K562 (cell line): ENCODE data around the gene ACSM2B.

ENCODE experiments used
- EZH2 ChIP-seq: IDR thresholded peaks from 2 replicates; pipeline ENCODE4 v1.6.1; 2012; ENCODE audit warnings: low read depth, mild to moderate bottlenecking, inconsistent platforms, low read length, borderline replicate concordance
- HNRNPUL1 ChIP-seq: fragments of 200-400 bp; formaldehyde crosslinking; IDR thresholded peaks from 2 replicates; pipeline ENCODE4 v1.6.1; 2017; ENCODE audit warnings: low read length
- JUNB ChIP-seq: fragments of 450-650 bp; formaldehyde crosslinking; conservative IDR thresholded peaks from 2 replicates; pipeline ENCODE4 v1.4.0; 2020; ENCODE audit warnings: mild to moderate bottlenecking
- PTTG1 ChIP-seq: fragments of 450-650 bp; IDR thresholded peaks from 2 replicates; pipeline ENCODE4 v1.6.1; 2016; ENCODE audit warnings: low read depth, mild to moderate bottlenecking, missing genetic modification characterization, missing compliant biosample characterization
- TAF1 ChIP-seq: IDR thresholded peaks from 2 replicates; pipeline ENCODE4 v1.6.1; 2011; ENCODE audit warnings: mild to moderate bottlenecking, low read length, moderate library complexity; ENCODE audit not compliant: insufficient read depth, control insufficient read depth, severe bottlenecking; ENCODE audit errors: extremely low read depth
- ZFP30 ChIP-seq: fragments of 250-450 bp; sonication (Bioruptor Pico); IDR thresholded peaks from 2 replicates; pipeline ENCODE4 v1.8.0; 2022; ENCODE audit warnings: moderate library complexity, mild to moderate bottlenecking, inconsistent platforms, borderline replicate concordance
- ZNF224 ChIP-seq: sonication (generic); formaldehyde crosslinking; IDR thresholded peaks from 2 replicates; pipeline ENCODE4 v1.8.0; 2022; ENCODE audit warnings: mild to moderate bottlenecking, missing genetic modification reagents
- ZNF583 ChIP-seq: fragments of 250-450 bp; sonication (Bioruptor Pico); IDR thresholded peaks from 2 replicates; pipeline ENCODE4 v1.4.0; 2020
- TF ChIP-seq, protein P1 (sequence below): sonication (generic); formaldehyde crosslinking; IDR thresholded peaks from 2 replicates; pipeline ENCODE4 v1.8.1; 2022; ENCODE audit warnings: missing genetic modification reagents
- TF ChIP-seq, protein P2 (sequence below), 3 experiments: IDR thresholded peaks in 2 of 3; conservative IDR thresholded peaks in 1 of 3; 2 replicates each; pipeline ENCODE4 v1.5.1; 2011 to 2012; ENCODE audit warnings: low read length in 3 of 3, mild to moderate bottlenecking in 3 of 3, control low read depth in 2 of 3, improper control_type of control experiment in 1 of 3, inconsistent platforms in 1 of 3, low read depth in 1 of 3, mixed read lengths in 1 of 3, moderate library complexity in 1 of 3; ENCODE audit not compliant: insufficient read depth in 2 of 3

DNA sequence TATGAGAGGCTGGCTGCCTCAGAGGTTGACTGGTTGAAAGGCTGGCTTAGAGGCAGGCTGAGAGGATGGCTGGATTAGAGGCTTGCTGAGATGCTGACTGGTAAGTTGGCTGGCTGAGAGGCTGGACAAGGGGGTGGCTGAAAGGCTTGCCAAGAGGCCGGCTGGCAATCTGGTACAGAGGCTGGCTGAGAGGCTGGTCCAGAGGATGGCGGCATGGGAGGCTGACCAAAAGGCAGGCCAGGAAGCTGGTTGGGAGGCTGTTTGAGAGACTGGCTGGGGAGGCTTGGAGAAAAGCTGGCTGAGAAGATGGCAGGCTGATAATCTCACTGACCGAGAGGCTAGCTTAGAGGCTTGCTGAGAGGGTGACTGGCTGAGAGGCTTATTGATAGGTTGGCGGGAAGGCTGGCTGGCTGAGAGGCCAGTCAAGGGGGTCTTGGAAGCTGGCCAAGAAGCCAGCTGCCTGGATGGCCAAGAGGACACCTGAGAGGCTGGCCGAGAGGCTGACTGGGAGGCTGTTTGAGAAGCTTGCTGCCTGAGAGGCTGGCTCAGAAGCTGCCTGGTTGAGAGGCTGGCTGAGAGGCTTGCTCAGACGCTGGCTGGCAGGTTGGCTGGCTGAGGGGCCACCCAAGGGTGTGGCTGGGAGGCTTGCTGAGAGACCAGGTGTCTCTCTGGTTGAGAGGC lies 34.2 kb upstream of the ACSM2B start:
- TF ChIP-seq, protein P1, sequence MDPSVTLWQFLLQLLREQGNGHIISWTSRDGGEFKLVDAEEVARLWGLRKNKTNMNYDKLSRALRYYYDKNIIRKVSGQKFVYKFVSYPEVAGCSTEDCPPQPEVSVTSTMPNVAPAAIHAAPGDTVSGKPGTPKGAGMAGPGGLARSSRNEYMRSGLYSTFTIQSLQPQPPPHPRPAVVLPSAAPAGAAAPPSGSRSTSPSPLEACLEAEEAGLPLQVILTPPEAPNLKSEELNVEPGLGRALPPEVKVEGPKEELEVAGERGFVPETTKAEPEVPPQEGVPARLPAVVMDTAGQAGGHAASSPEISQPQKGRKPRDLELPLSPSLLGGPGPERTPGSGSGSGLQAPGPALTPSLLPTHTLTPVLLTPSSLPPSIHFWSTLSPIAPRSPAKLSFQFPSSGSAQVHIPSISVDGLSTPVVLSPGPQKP (CRISPR knock-in tag), result no peak
- no peak for TF ChIP-seq TAF1
- TF ChIP-seq HNRNPUL1, result no peak
- no peak for TF ChIP-seq ZNF583 (CRISPR knock-in tag)
- TF ChIP-seq, protein P2, sequence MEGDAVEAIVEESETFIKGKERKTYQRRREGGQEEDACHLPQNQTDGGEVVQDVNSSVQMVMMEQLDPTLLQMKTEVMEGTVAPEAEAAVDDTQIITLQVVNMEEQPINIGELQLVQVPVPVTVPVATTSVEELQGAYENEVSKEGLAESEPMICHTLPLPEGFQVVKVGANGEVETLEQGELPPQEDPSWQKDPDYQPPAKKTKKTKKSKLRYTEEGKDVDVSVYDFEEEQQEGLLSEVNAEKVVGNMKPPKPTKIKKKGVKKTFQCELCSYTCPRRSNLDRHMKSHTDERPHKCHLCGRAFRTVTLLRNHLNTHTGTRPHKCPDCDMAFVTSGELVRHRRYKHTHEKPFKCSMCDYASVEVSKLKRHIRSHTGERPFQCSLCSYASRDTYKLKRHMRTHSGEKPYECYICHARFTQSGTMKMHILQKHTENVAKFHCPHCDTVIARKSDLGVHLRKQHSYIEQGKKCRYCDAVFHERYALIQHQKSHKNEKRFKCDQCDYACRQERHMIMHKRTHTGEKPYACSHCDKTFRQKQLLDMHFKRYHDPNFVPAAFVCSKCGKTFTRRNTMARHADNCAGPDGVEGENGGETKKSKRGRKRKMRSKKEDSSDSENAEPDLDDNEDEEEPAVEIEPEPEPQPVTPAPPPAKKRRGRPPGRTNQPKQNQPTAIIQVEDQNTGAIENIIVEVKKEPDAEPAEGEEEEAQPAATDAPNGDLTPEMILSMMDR (IDR thresholded peaks at IDR 0.05 in 2 of 3, conservative IDR thresholded peaks at IDR 0.05 in 1 of 3; ENCODE audit: insufficient read depth in 2 of 3, low read depth in 1 of 3, low read length in 3 of 3), result no peak
- TF ChIP-seq JUNB (CRISPR knock-in tag), result no peak
- TF ChIP-seq PTTG1 (tag), result no peak
- no peak for TF ChIP-seq ZFP30 (CRISPR knock-in tag)
- no peak for TF ChIP-seq EZH2
- TF ChIP-seq ZNF224 (CRISPR knock-in tag), result no peak
